ENCODE data around the gene UBE3C. TPM values are rescaled to one million over a fixed set of nuclear protein-coding genes. Genes with fewer than 3 reads are reported as not detected.

Gene UBE3C
- total RNA-seq, 1 donor from 2014 or later: 85.2 TPM

- DNase-seq (ENCODE audit: extremely low read depth, low read depth, low spot score): no peak
These were observed 29.8 kb downstream of the UBE3C start for GRCh38 chr7:157168571-157168970.

- DNase-seq (ENCODE audit: extremely low read depth, low read depth, low spot score): no peak
These were observed 38.0 kb downstream of the UBE3C start for GRCh38 chr7:157176771-157177170.

DNA sequence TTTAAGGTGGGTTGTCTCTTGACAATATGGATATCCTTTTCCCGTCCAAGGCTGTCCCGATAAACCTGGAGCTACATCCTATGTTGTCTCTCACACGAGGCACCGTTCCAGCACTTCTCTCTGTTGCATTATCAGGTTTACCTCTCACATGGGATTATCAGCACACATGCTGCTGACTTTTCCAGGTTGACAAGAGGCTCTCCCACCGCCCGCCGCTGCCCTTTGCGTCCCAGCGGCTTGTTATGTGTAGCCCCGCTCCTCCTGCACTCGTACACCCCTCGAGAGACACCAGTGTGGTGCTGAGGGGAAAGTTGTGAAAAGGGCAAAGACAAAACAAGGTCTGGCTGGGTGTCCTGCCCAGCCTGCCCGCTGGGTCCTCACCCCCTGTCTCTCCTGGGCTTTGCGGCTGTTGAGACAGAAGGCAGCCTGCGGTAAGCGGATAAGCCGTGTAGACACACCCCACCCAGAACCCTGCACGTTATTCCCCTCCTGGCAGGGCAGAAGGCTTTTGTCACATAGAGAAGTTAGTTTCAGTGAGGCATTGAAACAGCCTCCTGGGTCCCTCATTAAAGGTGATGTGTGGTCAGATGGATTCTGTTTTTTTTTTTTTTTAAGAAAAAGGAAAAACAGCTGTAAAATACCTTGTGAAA lies 38.7 kb downstream of the UBE3C start:
- no peak for DNase-seq (ENCODE audit: extremely low read depth, low read depth, low spot score)

- DNase-seq (ENCODE audit: extremely low read depth, low read depth, low spot score): no peak
These were observed 39.3 kb downstream of the UBE3C start for GRCh38 chr7:157177983-157178381.

DNA sequence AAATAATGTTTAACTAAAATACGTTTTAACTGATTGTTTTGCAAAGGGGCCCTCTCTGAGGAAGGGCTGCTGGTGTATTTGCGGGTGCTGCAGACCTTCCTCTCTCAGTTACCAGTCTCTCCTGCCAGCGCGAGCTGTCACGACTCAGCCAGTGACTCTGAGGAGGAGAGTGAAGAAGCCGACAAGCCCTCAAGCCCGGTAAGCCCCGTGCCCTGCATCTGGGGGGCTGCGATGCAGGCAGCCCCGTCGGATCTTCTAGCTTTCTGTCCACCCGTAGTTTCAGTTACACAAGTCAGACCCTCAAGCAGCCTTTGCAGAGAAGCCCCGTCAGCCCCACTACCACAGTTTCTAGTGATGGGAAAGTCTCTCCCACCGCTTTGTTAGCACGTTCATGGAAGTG lies 45.1 kb downstream of the UBE3C start:
- DNase-seq (ENCODE audit: extremely low read depth, low read depth, low spot score): no peak

DNA sequence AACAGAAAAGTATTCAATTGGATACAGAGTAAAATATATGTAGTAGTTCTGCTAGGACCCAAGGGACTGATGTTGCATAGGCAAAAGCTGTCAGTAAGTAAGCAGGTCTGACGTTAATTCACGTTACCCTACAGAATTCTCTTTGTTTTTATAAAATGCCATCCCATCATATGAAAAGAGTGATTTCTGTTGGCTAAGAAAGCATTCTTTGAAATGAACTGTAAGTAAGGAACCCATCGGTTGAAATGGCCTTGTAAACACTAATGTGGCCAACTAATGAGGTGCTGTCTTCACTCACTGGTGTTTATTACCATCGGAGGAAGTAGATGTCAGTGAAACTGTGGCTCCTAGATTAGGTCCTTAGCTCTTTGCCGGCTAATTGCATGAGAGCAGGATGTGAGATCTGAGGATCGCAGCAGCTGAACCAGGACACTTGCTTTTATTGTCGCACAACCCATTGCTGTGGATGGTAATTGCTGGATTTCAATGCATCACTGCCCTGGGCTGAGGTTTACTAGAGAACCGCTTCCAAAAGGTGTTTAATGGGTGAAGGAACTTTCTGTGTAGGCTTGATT lies 49.5 kb downstream of the UBE3C start:
- no peak for DNase-seq (ENCODE audit: extremely low read depth, low read depth, low spot score)

- no peak for DNase-seq (ENCODE audit: extremely low read depth, low read depth, low spot score)
These were observed 50.7 kb downstream of the UBE3C start for GRCh38 chr7:157189405-157189804.

GRCh38 chr7:157192861-157193260 lies 54.1 kb downstream of the UBE3C start:
- DNase-seq (ENCODE audit: extremely low read depth, low read depth, low spot score): no peak

- DNase-seq (ENCODE audit: extremely low read depth, low read depth, low spot score): no peak
These were observed 54.5 kb downstream of the UBE3C start for GRCh38 chr7:157193274-157193673.

DNA sequence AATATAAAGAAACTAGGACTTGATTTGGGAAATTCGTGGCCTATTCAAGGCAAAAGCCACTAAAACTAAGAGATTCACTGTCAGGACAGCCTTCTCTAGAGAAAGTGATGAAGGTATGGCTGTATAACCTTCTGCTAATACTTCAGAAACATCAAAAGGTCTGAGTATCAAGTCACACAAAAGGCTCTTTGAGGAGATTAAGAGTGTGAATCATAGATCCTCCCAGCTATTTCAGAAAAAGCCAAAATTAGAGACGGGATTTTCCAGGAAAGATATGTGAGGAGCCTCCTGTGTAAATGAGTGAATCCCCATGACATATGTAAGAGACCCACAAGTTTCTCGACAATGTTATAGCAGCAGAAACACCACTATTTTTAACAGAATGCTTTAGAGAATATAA lies 56.2 kb downstream of the UBE3C start:
- no peak for DNase-seq (ENCODE audit: extremely low read depth, low read depth, low spot score)

DNA sequence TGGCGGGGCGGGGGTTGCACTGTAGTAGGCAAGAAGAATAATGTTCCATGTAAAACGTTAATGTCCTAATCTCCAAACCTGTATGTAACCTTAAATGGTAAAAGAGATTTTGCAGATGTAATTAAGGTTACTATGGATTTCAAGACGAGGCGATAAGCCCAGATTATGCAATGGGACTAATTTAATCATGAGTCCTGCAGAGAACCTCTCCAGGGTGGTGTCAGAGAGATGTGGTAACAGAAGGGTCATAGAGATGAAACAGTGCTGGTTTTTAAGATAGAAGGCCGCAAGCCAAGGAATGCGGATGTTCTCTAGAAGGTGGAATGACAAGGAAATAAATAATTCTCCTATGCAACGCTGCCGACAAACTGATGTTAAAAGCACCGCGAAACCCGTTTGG lies 57.1 kb downstream of the UBE3C start:
- DNase-seq (ENCODE audit: extremely low read depth, low read depth, low spot score): no peak

GRCh38 chr7:157204134-157204533 lies 65.4 kb downstream of the UBE3C start:
- DNase-seq (ENCODE audit: extremely low read depth, low read depth, low spot score): no peak

DNA sequence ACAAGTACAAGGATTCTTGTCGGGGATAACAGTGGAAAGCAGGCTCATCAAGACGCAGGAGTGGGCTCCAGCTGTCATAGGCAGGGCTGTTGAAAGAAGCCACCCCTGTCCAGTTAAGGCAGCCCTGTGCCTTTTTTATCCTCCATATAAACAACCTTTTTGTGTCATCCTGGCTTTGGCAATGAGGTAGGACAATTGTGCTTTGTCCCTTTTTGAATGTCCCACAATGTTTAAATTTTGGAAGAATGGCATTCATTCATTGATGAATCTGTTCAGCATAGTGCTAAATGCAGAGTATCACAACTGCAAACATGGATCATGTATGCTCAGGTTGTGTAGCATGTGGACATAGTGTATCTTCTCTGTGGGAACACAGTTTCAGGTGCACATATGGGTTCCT lies 66.7 kb downstream of the UBE3C start:
- DNase-seq (ENCODE audit: extremely low read depth, low read depth, low spot score): no peak

DNA sequence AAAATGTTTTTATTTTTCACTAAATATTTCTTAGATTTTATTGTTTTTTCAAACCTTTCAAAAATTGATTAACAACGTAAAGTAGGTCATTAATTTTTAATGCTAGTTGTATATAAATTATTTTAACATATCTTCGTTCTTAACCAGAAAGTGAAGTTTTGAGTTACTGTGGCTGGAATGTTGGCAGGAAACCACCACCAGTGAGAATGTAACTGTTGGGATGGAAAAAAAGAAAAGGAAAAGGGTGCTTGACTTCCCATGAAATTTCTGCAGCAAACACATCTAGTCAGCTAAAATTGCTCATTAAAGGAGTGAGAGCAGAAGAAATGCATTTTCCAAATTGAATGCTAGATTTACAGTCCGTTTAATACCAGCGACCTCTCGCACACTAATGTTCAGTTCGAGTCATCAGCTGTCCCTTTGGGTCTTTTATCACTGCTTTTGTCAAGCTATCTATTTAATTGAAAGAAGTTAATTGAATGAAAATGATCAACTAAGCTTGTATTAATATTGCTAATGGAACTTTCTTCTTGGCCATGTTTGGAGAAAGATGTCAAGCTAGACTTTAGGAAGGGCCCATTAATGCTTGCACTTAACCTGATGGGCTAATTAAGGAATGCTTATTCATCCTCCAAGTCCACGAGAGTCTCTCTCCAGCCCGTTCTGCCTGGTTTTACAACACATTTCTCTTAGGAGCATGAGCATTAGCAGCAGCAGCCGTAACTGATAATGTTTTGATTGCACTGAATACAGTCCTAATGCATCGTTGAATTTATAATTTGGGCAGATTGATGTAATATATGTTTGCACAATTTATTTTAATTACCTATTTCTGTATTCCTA lies 70.1 kb downstream of the UBE3C start:
- DNase-seq (ENCODE audit: extremely low read depth, low read depth, low spot score): no peak

GRCh38 chr7:157210682-157211081 lies 72.0 kb downstream of the UBE3C start:
- no peak for DNase-seq (ENCODE audit: extremely low read depth, low read depth, low spot score)

GRCh38 chr7:157211690-157212089 lies 73.0 kb downstream of the UBE3C start:
- no peak for DNase-seq (ENCODE audit: extremely low read depth, low read depth, low spot score)

GRCh38 chr7:157219154-157219553 lies 80.4 kb downstream of the UBE3C start:
- no peak for DNase-seq (ENCODE audit: extremely low read depth, low read depth, low spot score)

DNA sequence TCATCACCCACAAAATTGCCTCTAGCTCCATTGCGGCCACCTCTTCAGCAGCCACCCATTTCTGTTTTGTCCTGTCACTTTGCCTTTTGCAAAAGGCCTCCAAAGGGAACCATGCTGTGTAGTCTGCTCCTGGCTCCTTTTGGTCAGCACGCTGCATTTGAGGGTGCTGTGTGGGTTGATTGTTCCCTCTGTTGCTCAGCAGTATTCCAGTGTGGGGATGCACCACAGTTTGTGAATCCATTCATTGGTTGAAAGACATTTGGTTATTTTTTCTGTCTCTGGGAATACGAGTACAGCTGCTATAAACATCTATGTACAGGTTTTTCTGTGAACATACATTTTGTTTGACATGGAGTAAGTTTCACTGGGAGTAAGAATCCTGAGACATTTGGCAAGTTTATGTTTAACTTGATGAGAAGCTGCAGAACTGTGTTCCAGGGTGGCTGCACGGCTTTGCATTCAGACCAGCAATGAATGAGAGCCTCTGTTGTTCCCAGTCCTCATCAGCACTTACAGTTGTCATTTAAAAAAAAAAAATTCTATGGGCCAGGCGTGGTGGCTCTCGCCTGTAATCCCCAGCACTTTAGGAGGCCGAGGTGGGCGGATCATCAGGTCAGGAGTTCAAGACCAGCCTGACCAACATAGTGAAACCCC lies 82.3 kb downstream of the UBE3C start:
- no peak for DNase-seq (ENCODE audit: extremely low read depth, low read depth, low spot score)

- DNase-seq (ENCODE audit: extremely low read depth, low read depth, low spot score): no peak
These were observed 84.0 kb downstream of the UBE3C start for GRCh38 chr7:157222687-157223086.

GRCh38 chr7:157224627-157225026 lies 85.9 kb downstream of the UBE3C start:
- DNase-seq (ENCODE audit: extremely low read depth, low read depth, low spot score): no peak

DNA sequence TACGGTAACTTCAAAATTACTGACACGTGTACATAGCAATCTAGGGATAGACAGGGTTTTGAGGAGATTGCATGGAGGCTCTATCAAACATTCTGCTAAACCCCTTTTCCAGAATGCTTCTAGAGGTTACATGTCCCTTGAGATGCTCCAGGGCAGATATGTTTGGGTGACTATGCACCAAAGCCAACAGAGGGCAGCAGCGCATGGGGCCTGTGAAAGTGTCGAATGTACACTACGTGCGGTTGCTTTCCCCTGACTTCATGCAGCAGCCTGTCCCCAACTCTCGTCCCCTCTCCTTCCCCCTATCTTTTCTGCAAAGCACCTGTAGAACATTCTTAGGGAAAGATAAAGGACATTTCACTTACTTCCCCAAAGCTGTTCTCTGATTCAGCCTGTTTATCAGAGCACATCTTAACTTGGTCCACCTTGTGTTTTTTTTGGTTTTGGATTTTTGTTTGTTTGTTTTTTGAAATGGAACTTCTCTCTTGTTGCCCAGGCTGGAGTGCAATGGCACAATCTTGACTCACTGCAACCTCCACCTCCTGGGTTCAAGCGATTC lies 90.2 kb downstream of the UBE3C start:
- no peak for DNase-seq (ENCODE audit: extremely low read depth, low read depth, low spot score)
